ENCODE data around the gene RTN4RL2.
A peak's percentile ranks its signal among the peaks of the same experiment; 100 is the strongest.

Gene RTN4RL2

GRCh38 chr11:57514538-57515331, 54.4 kb downstream of the RTN4RL2 start:
- Histone ChIP-seq H3K27ac (ENCODE audit: low read depth, low read length, poor library complexity, severe bottlenecking) (peak overlapping the region; percentile 77), H3K36me3 (ENCODE audit: insufficient read depth, low read length) (peaks cover 6% of the 10 kb centered on the region; the same call in 1 of the 2 replicates), H3K4me3 (ENCODE audit: low read depth, low read length, poor library complexity, severe bottlenecking) (peak overlapping the region; percentile 83), H2AFZ (ENCODE audit: low read length) (no peak overlapping the region), H3K79me2 (ENCODE audit: insufficient read depth, low read length) (no peaks in the 10 kb centered on the region), H3K9ac (ENCODE audit: low read length) (peak overlapping the region; percentile 82), H3K9me3 (ENCODE audit: low read length) (no peaks in the 10 kb centered on the region), H3K9me2 (ENCODE audit: low read depth, low read length) (no peaks in the 10 kb centered on the region), H3F3A (ENCODE audit: insufficient read depth, low read length) (no peaks in the 10 kb centered on the region), H4K20me1 (ENCODE audit: insufficient read depth, low read length) (no peaks in the 10 kb centered on the region), H3K27me3 (ENCODE audit: insufficient read depth, low read length) (no peaks in the 10 kb centered on the region), H3K4me1 (ENCODE audit: insufficient read depth, low read length, severe bottlenecking) (peaks cover 33% of the 10 kb centered on the region), H3K4me2 (ENCODE audit: low read length) (peak overlapping the region; percentile 88)
- TF ChIP-seq CTCF (IDR thresholded peaks at IDR 0.05; ENCODE audit: low read length) (no peak), EZH2 (IDR thresholded peaks at IDR 0.05; ENCODE audit: borderline replicate concordance, low read length) (no peak)

GRCh38 chr11:57515332-57516060, 55.2 kb downstream of the RTN4RL2 start, which contains the start of gene SLC43A1:
TSS of gene SLC43A1 (minus strand) at chr11:57515702. CDS start at chr11:57514111, 1,591 bp downstream.
- Histone ChIP-seq H3K27me3 (ENCODE audit: insufficient read depth, low read length) (no peaks in the 10 kb centered on the region), H2AFZ (ENCODE audit: low read length) (peak within 1 kb of the TSS; percentile 73), H3K9ac (ENCODE audit: low read length) (peak within 1 kb of the TSS; percentile 82), H3K4me1 (ENCODE audit: insufficient read depth, low read length, severe bottlenecking) (peaks cover 33% of the 10 kb centered on the region), H3K4me3 (ENCODE audit: low read depth, low read length, poor library complexity, severe bottlenecking) (peak within 1 kb of the TSS; percentile 83), H3K9me3 (ENCODE audit: low read length) (no peaks in the 10 kb centered on the region), H3K79me2 (ENCODE audit: insufficient read depth, low read length) (no peaks in the 10 kb centered on the region), H3K36me3 (ENCODE audit: insufficient read depth, low read length) (peaks cover 6% of the 10 kb centered on the region; the same call in 1 of the 2 replicates), H3F3A (ENCODE audit: insufficient read depth, low read length) (no peaks in the 10 kb centered on the region), H3K4me2 (ENCODE audit: low read length) (peak within 1 kb of the TSS; percentile 88), H3K9me2 (ENCODE audit: low read depth, low read length) (no peaks in the 10 kb centered on the region), H3K27ac (ENCODE audit: low read depth, low read length, poor library complexity, severe bottlenecking) (peak within 1 kb of the TSS; percentile 77), H4K20me1 (ENCODE audit: insufficient read depth, low read length) (no peaks in the 10 kb centered on the region)
- TF ChIP-seq EZH2 (IDR thresholded peaks at IDR 0.05; ENCODE audit: borderline replicate concordance, low read length): no peak
- TF ChIP-seq CTCF (IDR thresholded peaks at IDR 0.05; ENCODE audit: low read length): peak; percentile 15; the same call in 1 of the 2 replicates

GRCh38 chr11:57516061-57516443, 55.7 kb downstream of the RTN4RL2 start:
- Histone ChIP-seq H3K4me3 (ENCODE audit: low read depth, low read length, poor library complexity, severe bottlenecking) (peak overlapping the region; percentile 83), H3K4me1 (ENCODE audit: insufficient read depth, low read length, severe bottlenecking) (peaks cover 33% of the 10 kb centered on the region), H3F3A (ENCODE audit: insufficient read depth, low read length) (no peaks in the 10 kb centered on the region), H3K9ac (ENCODE audit: low read length) (peak overlapping the region; percentile 82), H3K4me2 (ENCODE audit: low read length) (peak overlapping the region; percentile 88), H3K27ac (ENCODE audit: low read depth, low read length, poor library complexity, severe bottlenecking) (peak overlapping the region; percentile 8), H2AFZ (ENCODE audit: low read length) (peak overlapping the region; percentile 73), H3K36me3 (ENCODE audit: insufficient read depth, low read length) (peaks cover 6% of the 10 kb centered on the region; the same call in 1 of the 2 replicates), H3K9me2 (ENCODE audit: low read depth, low read length) (no peaks in the 10 kb centered on the region), H3K79me2 (ENCODE audit: insufficient read depth, low read length) (no peaks in the 10 kb centered on the region), H4K20me1 (ENCODE audit: insufficient read depth, low read length) (no peaks in the 10 kb centered on the region), H3K27me3 (ENCODE audit: insufficient read depth, low read length) (no peaks in the 10 kb centered on the region), H3K9me3 (ENCODE audit: low read length) (no peaks in the 10 kb centered on the region)
- TF ChIP-seq CTCF (IDR thresholded peaks at IDR 0.05; ENCODE audit: low read length): no peak
- TF ChIP-seq EZH2 (IDR thresholded peaks at IDR 0.05; ENCODE audit: borderline replicate concordance, low read length): no peak
